Measurements from ENCODE around the gene RFNG. TPM values are rescaled to one million over a fixed set of nuclear protein-coding genes. Genes with fewer than 3 reads are reported as not detected.

Gene RFNG
- total and polyA plus RNA-seq, 2 of the 13 experiments (the other 11 are each of a cell fraction or from before 2014, with no cell fraction given): 61.4 to 64.0 TPM

GRCh38 chr17:82050761-82051641 lies 610 bp downstream of the RFNG start (continued):
- TF ChIP-seq FUBP1 (CRISPR knock-in tag; IDR thresholded peaks at IDR 0.05; ENCODE audit: borderline replicate concordance) (no peak), ZNF331 (CRISPR knock-in tag; IDR thresholded peaks at IDR 0.05) (no peak), ETV5 (CRISPR knock-in tag; IDR thresholded peaks at IDR 0.05; ENCODE audit: borderline replicate concordance) (no peak), WIZ (CRISPR knock-in tag; IDR thresholded peaks at IDR 0.05) (peak; percentile 74), ZNF772 (CRISPR knock-in tag; IDR thresholded peaks at IDR 0.05) (0 out of 2 replicates have a peak, but pooled peaks have one; percentile 37), REXO4 (CRISPR knock-in tag; IDR thresholded peaks at IDR 0.05; ENCODE audit: borderline replicate concordance) (0 out of 2 replicates have a peak, but pooled peaks have one; percentile 62), PATZ1 (CRISPR knock-in tag; IDR thresholded peaks at IDR 0.05) (peak; percentile 22), RFX3 (CRISPR knock-in tag; IDR thresholded peaks at IDR 0.05) (no peak), ZZZ3 (CRISPR knock-in tag; IDR thresholded peaks at IDR 0.05; ENCODE audit: borderline replicate concordance) (peak; percentile 90), ZBTB14 (CRISPR knock-in tag; IDR thresholded peaks at IDR 0.05) (0 out of 2 replicates have a peak, but pooled peaks have one; percentile 42), ZNF547 (CRISPR knock-in tag; IDR thresholded peaks at IDR 0.05) (peak; percentile 51; the same call in 1 of the 2 replicates), MXD1 (CRISPR knock-in tag; IDR thresholded peaks at IDR 0.05) (0 out of 2 replicates have a peak, but pooled peaks have one; percentile 43), ZNF333 (CRISPR knock-in tag; IDR thresholded peaks at IDR 0.05; ENCODE audit: borderline replicate concordance) (0 out of 2 replicates have a peak, but pooled peaks have one; percentile 52), MXD3 (CRISPR knock-in tag; IDR thresholded peaks at IDR 0.05) (0 out of 2 replicates have a peak, but pooled peaks have one; percentile 48), PHF20 (CRISPR knock-in tag; IDR thresholded peaks at IDR 0.05) (peak; percentile 16; the same call in 1 of the 2 replicates), ZNF441 (CRISPR knock-in tag; IDR thresholded peaks at IDR 0.05; ENCODE audit: borderline replicate concordance) (no peak), TBL1XR1 (IDR thresholded peaks at IDR 0.05; ENCODE audit: borderline replicate concordance, low read length, partially characterized antibody) (no peak)
